GM21723 (cell line): ENCODE results near the gene MUC3A.

Experiments
- ATAC-seq: cut with Tn5 transposase; IDR thresholded peaks from one replicate; pipeline ENCODE4 v1.9.1; 2021; ENCODE audit warnings: mild to moderate bottlenecking, moderate library complexity; ENCODE audit not compliant: unreplicated experiment

Gene MUC3A

DNA sequence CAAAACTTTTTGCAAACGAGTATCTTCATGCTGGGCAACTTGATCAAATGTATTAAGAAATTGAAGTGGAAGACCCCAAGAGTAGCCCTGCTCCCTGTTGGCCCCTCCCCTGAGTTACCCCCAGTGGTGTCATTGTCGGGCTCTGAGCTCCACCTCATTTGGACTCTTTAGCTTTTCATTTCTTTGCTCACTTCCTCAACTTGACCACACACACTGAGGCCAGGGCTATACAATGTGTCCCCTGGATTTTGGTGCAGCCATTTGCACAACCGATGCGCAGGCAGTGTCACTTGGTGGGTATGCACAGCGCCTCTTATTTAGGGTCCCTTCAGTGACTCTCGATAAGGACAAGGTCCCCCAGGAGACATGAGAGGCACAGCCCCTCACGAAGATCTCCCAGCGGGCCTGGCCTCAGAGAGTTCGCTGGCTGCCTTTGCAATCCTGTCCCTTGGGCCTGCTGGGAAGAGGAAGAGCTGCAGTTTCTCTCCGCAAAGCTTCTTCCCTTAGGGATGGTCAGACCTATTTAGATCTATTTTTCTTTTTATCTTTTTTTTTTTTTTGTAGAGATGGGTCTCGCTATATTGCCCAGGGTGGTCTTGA, 2.5 kb upstream of the MUC3A start:
- no peak for ATAC-seq

DNA sequence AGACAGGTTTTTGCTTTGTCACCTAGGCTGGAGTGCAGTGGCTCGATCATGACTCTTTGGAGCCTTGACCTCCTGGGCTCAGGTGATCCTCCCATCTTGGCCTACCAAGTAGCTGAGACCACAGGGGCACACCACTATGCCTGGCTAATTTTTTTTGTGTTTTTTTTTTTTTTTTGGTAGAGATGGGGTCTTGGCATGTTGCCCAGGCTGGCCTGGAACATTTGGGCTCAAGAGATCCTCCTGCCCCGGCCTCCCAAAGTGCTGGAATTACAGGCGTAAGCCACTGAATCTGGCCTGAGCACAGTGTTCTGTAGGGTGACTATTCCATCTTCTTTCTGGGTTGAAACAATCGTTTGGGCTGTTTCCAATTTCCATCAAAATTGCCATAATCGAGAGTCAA, 1.5 kb upstream of the MUC3A start:
- no peak for ATAC-seq

DNA sequence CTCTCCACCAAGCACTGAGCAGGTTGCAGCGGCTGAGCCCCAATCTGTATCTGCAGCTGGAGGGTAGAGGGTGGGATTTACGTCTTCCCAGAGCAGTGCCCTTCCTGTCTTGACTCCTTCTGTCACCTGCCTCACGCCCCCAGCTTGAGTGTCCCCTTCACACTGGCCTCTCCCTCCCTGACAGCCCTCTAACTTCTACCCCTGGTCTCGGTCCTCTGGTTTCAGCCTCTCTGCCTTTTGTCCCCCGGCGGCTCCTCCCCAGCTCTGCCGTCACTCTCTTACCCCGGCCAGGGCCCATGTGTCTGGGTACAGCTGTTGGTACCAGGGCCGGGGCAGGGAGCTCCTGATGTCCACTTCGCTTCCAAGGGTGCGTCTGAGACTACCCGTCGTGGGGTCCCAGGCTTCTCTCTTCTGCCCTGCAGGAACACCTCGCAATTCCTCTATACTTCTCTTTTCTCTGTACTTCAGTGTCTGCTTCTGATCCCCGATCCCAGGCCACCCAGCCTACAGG, 654 bp downstream of the MUC3A start:
- no peak for ATAC-seq

DNA sequence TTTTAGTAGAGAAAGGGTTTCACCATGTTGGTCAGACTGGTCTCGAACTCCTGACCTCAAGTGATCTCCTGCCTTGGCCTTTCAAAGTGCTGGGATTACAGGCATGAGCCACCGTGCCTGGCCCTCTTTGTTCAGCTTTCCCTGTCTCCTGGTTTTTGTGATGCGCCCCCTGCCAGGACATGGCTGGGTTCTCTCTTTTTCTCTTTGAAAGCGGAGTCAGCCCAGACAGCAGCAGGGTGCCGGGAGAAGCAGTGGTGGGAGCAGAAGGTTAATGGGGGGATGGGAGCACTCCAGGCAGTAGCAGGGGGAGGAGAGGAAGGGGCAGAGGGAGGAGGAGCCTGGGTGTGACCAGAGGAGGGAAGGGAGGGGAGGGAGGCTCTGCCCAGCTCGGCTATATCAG, 1.8 kb downstream of the MUC3A start:
- ATAC-seq: no peak

DNA sequence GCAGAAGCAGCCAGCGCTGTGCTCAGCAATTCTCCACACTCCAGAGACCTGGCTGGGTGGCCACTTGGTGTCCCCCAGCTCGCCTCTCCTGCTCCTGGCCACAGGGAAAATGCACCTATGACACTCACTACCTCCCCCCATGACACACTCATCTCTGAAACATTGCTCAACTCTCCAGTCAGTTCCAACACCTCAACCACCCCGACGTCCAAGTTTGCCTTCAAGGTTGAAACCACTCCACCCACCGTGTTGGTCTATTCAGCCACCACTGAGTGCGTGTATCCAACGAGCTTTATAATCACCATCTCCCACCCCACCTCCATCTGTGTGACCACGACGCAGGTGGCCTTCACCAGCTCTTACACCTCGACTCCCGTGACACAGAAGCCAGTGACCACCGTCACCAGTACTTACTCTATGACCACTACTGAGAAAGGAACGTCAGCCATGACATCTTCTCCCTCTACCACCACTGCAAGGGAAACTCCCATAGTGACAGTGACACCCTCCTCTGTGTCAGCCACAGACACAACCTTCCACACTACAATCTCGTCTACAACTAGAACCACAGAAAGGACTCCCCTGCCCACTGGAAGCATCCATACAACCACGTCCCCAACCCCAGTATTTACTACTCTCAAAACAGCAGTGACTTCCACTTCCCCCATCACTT, 2.7 kb downstream of the MUC3A start:
- ATAC-seq: no peak

DNA sequence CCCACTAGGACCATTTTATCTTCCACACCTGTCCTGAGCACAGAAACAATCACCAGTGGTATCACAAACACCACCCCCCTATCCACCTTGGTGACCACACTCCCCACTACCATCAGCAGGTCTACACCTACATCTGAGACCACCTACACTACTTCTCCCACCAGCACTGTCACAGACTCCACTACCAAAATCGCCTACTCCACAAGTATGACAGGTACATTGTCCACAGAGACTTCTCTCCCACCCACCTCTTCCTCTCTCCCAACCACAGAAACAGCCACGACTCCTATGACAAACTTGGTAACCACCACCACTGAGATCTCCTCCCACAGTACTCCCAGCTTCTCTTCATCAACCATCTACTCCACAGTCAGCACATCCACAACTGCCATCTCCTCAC, 3.3 kb downstream of the MUC3A start:
- no peak for ATAC-seq

DNA sequence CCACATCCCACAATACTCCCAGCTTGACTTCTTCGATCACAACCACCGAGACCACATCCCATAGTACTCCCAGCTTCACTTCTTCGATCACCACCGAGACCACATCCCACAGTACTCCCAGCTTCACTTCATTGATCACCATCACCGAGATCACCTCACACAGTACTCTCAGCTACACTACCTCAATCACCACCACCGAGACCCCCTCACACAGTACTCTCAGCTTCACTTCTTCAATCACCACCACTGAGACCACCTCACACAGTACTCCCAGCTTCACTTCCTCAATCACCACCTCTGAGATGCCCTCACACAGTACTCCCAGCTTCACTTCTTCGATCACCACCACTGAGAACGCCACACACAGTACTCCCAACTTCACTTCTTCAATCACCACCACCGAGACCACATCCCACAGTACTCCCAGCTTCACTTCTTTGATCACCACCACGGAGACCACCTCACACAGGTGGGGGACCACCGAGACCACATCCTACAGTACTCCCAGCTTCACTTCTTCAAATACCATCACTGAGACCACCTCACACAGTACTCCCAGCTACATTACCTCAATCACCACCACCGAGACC, 8.6 kb downstream of the MUC3A start:
- ATAC-seq: no peak

DNA sequence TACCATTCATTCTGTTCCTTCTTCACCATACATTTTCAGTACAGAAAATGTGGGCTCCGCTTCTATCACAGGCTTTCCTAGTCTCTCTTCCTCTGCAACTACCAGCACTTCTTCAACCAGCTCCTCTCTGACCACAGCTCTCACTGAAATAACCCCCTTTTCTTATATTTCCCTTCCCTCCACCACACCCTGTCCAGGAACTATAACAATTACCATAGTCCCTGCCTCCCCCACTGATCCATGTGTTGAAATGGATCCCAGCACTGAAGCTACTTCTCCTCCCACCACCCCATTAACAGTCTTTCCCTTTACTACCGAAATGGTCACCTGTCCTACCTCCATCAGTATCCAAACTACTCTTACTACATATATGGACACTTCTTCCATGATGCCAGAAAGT, 10.6 kb downstream of the MUC3A start:
- ATAC-seq: no peak

DNA sequence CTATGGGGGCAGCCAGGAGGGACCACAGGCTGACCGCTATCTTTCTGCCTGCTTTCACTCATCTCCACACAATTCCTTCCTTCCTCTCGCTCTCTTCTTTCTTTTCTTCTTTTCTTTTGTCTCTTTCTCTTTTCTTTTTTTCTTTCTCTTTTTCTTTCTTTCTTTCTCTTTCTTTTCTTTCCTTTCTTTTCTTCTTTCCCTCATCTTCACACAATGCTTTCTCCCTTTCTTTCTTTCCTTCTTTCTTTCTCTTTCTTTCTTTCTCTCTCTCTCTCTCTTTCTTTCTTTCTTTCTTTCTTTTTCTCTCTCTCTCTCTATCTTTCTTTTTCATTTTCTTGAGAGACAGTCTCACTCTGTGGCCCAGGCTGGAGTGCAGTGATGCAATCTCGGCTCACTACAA, 13.2 kb downstream of the MUC3A start:
- no peak for ATAC-seq

DNA sequence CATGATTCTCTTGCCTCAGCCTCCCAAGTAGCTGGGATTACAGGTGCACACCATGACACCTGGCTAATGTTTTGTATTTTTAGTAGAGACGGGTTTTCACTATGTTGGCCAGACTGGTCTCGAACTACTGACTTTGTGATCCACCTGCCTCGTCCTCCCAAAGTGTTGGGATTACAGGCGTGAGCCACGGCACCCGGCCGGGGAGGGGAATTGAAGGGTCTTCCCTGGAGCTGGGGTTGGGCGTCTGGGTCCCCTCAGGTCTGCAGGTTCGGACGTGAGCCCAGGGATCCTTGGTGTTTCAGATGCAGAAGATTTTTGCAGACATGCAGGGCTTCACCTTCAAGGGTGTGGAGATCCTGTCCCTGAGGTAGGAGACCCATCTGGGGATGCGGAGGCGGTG, 14.1 kb downstream of the MUC3A start:
- ATAC-seq: no peak

DNA sequence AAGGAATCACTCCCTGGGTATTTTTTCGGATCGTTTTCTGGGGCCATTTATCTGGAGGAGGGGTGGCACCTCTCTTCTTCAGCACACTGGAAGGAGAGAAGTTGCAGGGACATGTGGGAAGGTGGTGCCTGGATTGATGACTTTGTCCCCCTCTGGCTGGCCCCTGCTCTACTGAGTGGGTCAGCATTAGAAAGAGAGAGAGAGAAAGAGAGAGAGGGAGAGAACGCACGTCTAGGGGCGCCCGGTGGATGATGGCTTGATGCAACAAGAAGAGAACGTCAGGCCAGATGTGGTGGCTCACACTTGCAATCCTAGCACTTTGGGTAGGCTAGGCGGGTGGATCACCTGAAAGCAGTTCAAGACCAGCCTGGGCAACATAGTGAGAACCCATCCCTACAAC, 14.5 kb downstream of the MUC3A start:
- ATAC-seq: no peak

DNA sequence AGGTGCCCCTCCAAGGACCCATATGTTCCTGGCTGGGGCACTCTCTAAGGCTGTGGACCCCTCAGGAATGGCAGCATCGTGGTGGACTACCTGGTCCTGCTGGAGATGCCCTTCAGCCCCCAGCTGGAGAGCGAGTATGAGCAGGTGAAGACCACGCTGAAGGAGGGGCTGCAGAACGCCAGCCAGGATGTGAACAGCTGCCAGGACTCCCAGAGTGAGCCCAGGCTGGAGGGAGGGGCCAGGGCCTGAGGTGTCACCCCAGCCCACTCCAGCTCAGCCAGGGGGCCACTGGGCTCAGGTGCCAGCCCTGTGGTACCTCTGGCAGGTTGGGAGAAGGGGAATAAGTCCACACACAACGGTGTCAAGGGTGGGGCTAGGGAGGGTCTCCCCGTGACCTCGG, 15.3 kb downstream of the MUC3A start:
- ATAC-seq: no peak

DNA sequence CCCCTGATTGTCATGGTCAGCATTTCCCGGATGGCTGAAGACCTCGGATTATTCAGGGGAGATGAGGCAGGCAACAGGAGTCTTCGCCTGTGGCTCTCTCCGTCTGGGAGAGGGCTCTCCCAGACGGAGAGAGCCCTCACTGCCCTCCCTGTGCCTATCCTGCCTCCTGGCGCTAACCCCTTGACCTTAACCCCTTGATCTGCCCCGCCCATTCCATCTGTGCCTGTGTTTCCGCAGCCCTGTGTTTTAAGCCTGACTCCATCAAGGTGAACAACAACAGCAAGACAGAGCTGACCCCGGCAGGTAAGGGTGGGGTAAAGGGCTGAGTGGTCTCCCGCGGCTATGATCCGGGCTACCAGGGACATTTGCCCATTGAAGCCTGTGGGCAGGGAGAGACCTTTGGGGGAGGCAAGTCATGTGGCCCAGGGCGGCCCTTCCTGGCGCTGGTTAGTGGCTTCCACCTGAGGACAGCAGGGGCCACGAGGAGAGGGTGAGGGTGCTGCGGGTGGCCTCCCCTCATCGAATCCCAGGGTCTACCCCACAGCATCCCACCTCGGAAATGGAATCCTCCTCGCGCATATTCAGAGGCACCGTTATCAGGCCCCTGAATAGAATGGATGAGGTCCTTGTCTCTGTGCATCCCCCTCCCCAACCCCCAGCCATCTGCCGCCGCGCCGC, 15.8 kb downstream of the MUC3A start:
- ATAC-seq: no peak

DNA sequence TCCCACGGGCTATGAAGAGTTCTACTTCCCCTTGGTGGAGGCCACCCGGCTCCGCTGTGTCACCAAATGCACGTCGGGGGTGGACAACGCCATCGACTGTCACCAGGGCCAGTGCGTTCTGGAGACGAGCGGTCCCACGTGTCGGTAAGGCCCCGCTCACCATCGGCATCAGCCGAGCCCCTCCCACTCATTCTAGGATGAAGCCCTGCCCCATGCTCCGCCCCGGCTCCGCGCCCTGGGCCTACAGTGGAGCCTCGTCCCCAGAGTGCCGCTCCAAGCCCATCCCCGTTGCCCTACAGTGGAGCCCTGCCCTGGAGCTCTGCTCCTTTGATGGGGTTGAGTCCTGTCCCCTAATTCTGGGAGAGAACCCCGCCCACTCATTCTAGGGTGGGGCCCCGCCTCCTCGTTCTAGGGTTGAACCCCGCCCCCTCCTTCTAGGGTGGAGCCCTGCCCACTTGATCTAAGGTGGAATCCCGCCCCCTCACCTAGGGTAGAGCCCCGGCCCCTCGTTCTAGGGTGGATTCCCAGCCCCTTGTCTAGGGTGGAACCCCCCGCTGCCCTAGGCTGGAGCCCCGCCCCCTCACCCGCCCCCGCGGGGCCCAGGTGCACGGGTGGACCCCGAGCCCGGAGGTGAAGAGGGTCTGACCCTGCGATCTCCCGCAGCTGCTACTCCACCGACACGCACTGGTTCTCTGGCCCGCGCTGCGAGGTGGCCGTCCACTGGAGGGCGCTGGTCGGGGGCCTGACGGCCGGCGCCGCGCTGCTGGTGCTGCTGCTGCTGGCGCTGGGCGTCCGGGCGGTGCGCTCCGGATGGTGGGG, 16.6 kb downstream of the MUC3A start:
- ATAC-seq: peak; percentile 74

DNA sequence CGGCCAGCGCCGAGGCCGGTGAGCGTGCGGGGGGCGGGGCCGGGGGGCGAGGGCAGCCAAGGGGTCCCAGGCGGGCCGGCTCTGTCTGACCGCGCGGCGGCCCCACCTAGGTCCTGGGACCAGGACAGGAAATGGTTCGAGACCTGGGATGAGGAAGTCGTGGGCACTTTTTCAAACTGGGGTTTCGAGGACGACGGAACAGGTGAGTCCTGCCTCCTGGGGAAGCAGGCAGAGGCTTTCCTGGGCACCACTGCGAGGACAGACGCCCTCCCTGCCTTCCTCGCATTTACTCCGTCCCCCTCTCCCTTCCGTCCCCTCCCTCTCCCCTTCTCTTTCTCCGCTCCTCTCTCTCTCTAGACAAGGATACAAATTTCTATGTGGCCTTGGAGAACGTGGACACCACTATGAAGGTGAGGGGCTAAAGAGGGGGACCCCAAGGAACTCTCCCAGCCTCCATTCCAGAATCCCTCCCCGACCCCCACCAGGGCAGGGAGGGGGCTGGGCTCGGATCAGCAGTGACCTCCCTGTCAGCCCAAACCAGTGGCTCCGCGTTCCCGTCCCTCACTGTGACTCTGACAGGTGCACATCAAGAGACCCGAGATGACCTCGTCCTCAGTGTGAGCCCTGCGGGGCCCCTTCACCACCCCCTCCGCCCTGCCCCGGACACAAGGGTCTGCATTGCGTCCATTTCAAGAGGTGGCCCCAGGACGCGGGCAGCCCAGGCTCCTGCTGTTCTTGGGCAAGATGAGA, 17.4 kb downstream of the MUC3A start:
- ATAC-seq: no peak

DNA sequence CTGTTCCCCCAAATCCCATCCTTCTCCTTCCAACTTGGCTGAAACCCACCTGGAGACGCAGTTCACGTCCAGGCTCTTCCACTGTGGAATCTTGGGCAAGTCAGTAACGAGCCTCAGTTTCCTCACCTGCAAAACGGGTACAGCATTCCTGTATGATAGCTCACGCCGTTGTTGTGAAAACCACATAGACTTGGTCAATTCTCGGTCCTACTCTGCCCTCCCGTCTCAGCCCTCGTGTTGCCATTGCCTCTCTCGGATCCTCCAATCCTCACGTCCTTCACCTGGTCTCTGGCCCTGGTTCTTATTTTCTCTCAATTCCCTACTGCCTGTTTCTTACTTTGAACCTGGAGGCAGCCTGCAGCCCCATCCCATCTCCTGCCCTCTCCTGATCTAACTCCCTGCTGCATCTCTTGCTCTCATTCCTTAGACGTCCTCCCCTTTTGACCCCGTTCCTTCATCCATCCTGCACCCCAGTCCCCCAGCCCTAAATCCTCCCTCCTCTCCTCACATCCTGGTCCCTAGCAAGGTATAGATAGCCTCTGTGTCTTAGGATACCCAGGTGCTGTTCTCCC, 18.0 kb downstream of the MUC3A start:
- ATAC-seq: no peak

DNA sequence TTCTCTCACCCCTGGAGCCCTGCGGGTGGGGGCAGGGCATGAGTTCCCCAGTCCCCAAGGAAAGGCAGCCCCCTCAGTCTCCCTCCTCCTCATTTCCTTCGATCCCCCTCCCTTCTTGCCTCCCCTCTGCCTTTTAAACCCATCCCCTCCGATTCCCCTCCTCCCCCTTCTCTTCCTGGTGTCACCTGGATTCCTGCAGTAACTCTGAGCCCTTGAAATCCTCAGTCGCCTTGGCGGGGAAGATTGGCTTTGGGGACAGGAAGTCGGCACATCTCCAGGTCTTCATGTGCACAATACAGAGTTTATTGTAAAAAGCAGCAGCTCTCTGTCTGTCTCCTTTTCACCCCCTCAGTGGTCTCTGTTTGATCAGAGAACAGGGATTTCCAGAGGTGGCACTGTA, 18.7 kb downstream of the MUC3A start:
- no peak for ATAC-seq

DNA sequence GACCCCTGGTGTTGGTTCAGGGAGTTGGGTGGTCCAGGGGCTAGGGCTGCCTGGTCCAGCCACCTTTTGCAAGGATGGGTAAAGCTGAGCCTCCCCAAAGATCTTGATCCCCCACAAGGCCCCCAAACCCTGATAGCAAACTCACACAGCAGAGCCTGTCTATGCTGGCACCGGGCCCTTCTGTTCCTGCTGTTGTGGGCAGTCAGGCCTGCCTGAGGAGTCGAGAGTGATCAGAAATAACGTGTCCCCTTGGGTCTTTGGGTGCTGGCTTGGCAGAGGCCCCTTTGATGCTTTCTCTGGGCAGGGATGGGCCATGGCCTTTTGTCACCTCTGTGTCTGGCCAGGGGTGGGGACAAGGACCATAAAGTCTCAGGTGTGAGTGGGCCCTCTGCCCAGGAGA, 19.3 kb downstream of the MUC3A start:
- ATAC-seq: no peak

DNA sequence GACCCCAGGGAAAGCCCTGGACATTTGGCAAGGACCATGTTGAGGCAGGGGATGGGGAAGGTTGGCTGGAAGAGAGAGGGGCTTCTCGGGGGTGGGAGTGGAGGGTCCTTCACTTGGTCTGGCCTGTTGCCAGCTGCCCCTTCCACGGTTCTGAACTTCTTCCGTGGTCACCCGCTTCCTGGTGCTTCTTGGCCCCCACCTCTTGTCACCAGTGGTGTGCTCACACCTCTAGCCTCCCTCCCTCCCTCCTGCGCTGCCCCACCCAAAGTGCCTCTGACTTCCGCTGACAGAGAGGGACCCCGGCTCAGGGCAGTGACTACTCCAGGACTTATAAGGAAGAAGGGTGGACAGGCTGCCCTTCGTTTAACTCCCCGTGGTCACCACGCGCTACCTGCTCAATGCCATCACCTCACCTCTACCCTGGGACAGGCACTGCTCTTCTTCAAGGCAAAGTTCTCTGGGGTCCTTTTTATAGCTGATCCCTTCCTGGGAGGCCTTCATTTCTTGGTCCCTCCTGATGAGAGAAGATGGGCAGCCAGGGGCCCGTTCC, 19.8 kb downstream of the MUC3A start, which contains the start of gene MUC12:
TSS of gene MUC12 (plus strand) at position 500 of the 550 bp plus-strand sequence. CDS start 58 bp downstream, outside the sequence.
- ATAC-seq: no peak
